Stimulated activated CD8-positive, alpha-beta memory T cell treated with anti-CD3 and anti-CD28 coated beads, Interleukin-2, amount 100 ng/mL, for 48 hours (primary cell): ENCODE results near the gene SMIM3.

Experiments used
- DNase-seq, 2 donors: peaks; one replicate each; pipeline ENCODE4 v3.0.0-alpha.2; 2020; ENCODE audit warnings: low read depth in 2 of 2

Gene SMIM3

GRCh38 chr5:150765011-150765798 is 13.4 kb upstream of the SMIM3 start:
- DNase-seq, result no peak

GRCh38 chr5:150765799-150766169 is 12.8 kb upstream of the SMIM3 start:
- no peak for DNase-seq

- no peak for DNase-seq
Measured at GRCh38 chr5:150766251-150766650, 12.3 kb upstream of the SMIM3 start.

- DNase-seq, result no peak
Measured at GRCh38 chr5:150771034-150771795, 7.3 kb upstream of the SMIM3 start.

- DNase-seq, result no peak
Measured at GRCh38 chr5:150774145-150774544, 4.4 kb upstream of the SMIM3 start.

GRCh38 chr5:150777685-150778084 is 872 bp upstream of the SMIM3 start:
- no peak for DNase-seq

- no peak for DNase-seq
Measured at GRCh38 chr5:150778088-150778516, 455 bp upstream of the SMIM3 start.

- no peak for DNase-seq
Measured at GRCh38 chr5:150779397-150780186, 1.0 kb downstream of the SMIM3 start.

GRCh38 chr5:150780187-150780692 is 1.7 kb downstream of the SMIM3 start:
- peak in 1 of 2 donors; percentile 41 for DNase-seq

GRCh38 chr5:150780816-150781221 is 2.3 kb downstream of the SMIM3 start:
- no peak for DNase-seq

GRCh38 chr5:150781706-150782614 is 3.4 kb downstream of the SMIM3 start:
- DNase-seq, result no peak

GRCh38 chr5:150782850-150783249 is 4.3 kb downstream of the SMIM3 start:
- no peak for DNase-seq

GRCh38 chr5:150783422-150783928 is 4.9 kb downstream of the SMIM3 start:
- DNase-seq, result no peak

GRCh38 chr5:150785950-150786349 is 7.4 kb downstream of the SMIM3 start:
- DNase-seq, result no peak

GRCh38 chr5:150786876-150787275 is 8.3 kb downstream of the SMIM3 start:
- no peak for DNase-seq

GRCh38 chr5:150787656-150788055 is 9.1 kb downstream of the SMIM3 start:
- DNase-seq, result no peak

GRCh38 chr5:150788977-150789376 is 10.4 kb downstream of the SMIM3 start:
- no peak for DNase-seq

- DNase-seq, result no peak
Measured at GRCh38 chr5:150789450-150789849, 10.9 kb downstream of the SMIM3 start.

- peak; percentile 30 to 51 for DNase-seq
Measured at GRCh38 chr5:150789943-150790611, 11.5 kb downstream of the SMIM3 start.

GRCh38 chr5:150791536-150791935 is 13.0 kb downstream of the SMIM3 start:
- no peak for DNase-seq
